GM10266 (cell line): ENCODE results near the gene RAB23.
A peak's percentile ranks its signal among the peaks of the same experiment; 100 is the strongest.

Source experiments
- DNase-seq: peaks from one replicate; pipeline ENCODE4 v3.0.0; 2012; ENCODE audit errors: extremely low spot score
- TF ChIP-seq, protein P1 (sequence below): IDR thresholded peaks from 2 replicates; pipeline ENCODE4 v1.5.1; 2012; ENCODE audit warnings: mild to moderate bottlenecking, low read depth; ENCODE audit not compliant: control insufficient read depth, insufficient read depth; ENCODE audit errors: missing control alignments

RAB23 gene

DNA sequence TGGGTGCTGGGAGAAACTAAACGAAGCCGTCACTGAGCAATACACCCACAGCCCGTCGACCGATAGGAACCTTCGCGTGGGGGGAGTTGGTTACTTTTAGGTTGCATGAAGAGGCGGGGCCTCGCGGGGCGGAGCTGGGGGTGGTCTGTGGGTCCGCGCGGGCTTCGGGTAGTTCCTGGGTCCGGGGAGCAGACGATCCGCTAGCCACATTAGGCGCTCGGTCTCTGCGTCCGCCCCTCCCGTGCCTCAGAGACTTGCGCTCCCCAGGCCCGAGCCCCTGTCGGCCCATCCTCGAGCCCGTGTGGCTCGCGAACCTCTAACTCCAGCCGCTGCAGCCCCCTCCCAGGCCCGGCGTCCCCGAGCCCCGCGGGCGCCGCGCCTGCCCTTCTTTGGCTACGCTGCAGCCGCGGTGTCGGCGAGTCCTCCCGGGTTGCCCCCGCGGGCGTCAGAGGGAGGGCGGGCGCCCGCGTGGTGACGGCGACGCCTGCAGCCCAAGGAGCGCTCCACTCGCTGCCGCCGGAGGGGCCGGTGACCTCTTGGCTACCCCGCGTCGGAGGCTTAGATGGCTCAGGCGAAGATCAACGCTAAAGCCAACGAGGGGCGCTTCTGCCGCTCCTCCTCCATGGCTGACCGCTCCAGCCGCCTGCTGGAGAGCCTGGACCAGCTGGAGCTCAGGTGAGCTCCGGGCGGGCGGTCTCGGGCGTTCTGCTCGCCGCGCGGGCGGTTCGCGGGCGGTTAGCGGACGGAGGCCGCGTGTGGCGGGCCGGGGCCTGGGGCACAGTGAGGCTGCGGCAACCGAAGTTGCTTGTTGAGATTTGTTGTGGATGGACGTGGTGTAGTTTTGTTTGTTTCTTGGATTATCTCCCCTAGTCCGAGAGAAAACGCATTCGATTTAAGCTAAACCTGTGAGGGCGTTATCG lies 49.7 kb downstream of the RAB23 start, which contains the start of gene BAG2:
BAG2 (plus strand) TSS at position 191 of the 920 bp plus-strand sequence; CDS start at position 563, 372 bp downstream.
- peak; percentile 92 for DNase-seq

DNA sequence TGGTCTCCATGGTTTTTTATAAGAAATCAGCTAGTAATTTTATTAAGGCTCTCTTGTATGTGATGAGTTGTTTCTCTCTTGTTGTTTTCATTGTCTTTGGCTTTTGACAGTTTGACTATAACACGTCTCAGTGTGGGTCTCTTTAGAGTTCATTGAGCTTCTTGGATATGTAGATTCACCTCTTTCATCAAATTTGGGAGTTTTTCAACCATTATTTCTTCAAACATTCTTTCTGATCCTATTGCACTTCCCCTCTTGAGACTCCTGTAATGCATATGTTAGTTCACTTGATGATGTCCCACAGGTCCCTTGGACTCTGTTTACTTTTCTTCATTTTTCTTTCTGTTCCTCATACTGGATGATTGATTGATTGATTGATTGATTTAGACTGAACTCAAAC lies 57.0 kb downstream of the RAB23 start:
- DNase-seq: no peak
- TF ChIP-seq, protein P1, sequence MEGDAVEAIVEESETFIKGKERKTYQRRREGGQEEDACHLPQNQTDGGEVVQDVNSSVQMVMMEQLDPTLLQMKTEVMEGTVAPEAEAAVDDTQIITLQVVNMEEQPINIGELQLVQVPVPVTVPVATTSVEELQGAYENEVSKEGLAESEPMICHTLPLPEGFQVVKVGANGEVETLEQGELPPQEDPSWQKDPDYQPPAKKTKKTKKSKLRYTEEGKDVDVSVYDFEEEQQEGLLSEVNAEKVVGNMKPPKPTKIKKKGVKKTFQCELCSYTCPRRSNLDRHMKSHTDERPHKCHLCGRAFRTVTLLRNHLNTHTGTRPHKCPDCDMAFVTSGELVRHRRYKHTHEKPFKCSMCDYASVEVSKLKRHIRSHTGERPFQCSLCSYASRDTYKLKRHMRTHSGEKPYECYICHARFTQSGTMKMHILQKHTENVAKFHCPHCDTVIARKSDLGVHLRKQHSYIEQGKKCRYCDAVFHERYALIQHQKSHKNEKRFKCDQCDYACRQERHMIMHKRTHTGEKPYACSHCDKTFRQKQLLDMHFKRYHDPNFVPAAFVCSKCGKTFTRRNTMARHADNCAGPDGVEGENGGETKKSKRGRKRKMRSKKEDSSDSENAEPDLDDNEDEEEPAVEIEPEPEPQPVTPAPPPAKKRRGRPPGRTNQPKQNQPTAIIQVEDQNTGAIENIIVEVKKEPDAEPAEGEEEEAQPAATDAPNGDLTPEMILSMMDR: no peak

More for the DNA sequence above, 49.7 kb downstream of the RAB23 start, which contains the start of gene BAG2:
- TF ChIP-seq, protein P1: no peak

DNA sequence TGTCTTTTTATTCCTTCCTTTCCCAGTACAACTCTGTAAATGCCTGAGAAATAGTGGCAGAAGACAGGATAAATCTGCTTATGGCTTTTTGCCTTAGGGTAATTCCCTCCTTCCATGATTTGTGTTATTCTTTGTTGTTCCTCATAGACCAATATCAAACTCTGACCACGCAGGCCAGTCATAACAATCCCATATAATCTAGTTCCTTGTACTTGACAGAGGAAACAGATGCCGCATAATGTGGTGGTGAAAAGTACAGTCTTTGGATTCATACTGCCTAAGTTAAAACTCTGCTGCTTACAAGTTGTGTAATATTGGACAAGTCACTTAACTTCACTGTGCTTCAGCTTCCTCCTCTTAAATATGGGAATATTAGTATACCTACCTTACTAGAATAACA lies 58.2 kb downstream of the RAB23 start:
- no peak for DNase-seq

DNA sequence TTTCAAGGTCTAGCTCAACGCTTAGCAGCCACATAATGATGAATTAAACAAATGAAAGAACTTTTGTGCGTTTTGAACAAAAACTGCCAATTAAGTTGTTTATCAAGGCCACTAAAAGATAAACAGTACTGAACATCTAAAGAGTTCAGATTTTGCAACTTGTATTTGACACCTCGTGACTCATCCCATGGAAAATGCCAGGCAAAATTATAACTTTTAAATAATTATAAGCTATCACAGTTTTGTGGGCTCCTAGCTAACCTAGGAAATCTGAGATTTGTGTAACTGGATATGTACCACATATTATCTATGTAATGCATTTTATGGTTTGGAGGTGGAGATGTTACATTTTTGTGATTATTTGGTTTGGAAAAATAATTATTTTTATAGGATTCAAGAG lies 59.6 kb downstream of the RAB23 start:
- no peak for DNase-seq
- TF ChIP-seq, protein P1: no peak

More for the DNA sequence above, 58.2 kb downstream of the RAB23 start:
- TF ChIP-seq, protein P1: no peak

DNA sequence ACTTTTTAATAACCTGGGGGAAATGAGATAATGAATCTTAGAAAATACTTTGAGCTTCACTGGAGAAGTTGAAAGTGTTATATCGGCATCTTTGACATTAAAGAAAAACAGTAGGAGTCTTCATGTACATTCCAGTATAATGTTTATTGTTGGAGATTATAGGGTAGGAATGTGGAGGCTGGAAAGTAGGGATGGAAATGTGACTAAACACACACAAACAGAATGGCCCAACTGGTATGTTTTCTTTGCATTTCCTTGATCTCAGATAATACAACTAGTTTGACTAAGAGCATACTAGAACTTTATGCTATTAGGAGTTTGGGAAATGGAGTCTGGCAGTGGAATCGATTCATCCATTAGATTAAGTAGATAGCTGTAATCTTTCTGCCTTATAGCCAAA lies 60.1 kb downstream of the RAB23 start:
- DNase-seq: no peak
- TF ChIP-seq, protein P1: no peak

DNA sequence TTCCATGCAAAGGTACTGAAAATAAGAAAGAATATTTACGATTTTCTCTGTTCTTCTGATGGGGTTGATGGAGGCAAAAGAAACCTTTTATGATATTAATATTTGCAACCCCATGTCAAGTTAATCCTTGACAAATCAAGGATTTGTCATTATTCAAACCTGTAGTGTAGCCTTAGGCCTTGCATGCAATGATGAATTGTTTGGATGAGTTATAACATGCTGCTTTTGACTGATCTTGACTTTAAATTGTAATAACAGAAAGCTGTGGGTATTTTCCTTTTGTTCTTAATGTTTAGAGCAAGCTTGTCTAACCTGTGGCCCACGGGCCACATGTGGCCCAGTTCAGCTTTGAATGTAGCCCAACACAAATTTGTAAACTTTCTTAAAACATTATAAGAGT lies 63.0 kb downstream of the RAB23 start:
- TF ChIP-seq, protein P1: no peak
- no peak for DNase-seq

DNA sequence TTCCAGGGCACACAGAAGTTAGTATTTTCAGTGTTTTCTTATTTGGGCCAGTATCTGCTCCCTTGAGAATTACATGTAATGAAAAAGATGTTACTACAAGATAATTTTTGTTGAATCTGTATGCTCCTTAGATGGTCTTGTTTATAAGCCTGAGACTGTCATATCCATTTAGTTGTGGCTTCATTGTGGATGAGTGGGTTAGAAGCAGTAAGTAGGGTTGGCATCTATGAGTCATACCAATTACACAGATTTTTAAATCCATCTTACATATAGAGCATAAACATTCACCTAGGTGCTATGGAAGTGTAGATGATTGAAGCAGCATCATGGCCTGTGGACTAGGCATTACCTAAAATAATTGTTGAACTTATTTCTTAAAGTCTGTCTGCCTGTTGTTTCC lies 63.4 kb downstream of the RAB23 start:
- TF ChIP-seq, protein P1: no peak

More for the DNA sequence above, 63.4 kb downstream of the RAB23 start:
- DNase-seq: no peak
